K562 (cell line): ENCODE measurements around the gene CMBL. TPM values are rescaled to one million over a fixed set of nuclear protein-coding genes. Genes with fewer than 3 reads are reported as not detected.
A peak's percentile ranks its signal among the peaks of the same experiment; 100 is the strongest.

Experiments used
- ATAC-seq: fragments of 200-7000 bp; cut with Tn5 transposase; 3 replicates; pipeline ENCODE4 v1.9.1; 2020; ENCODE audit warnings: moderate library complexity
- BruUV-seq: library from RNA; stranded (reverse); fragments of 400-500 nt; replicated peaks from 2 replicates; lab custom pipeline; 2021; lab: Mats Ljungman, UMichigan
- CTCF ChIA-PET: fragments of 300-600 bp; formaldehyde crosslinking; extraction: SDS; loops from one replicate; lab custom pipeline; 2021; ENCODE audit warnings: low intra/inter-chr PET ratio; lab: Yijun Ruan, JAX
- POLR2A ChIA-PET: fragments of 300-600, 350-650 bp; sonication (Branson Sonifier 250); formaldehyde crosslinking; extraction: SDS; loops from one replicate; lab custom pipeline; 2021; ENCODE audit warnings: antibody characterized with exemption, inconsistent platforms; lab: Yijun Ruan, JAX
- DNase-seq, 4 experiments: peaks; one replicate each; pipeline versions ENCODE4 v3.0.0 to v3.0.0-alpha.2; 2011 to 2018; ENCODE audit warnings: low spot score in 3 of 4, mixed read lengths in 3 of 4; ENCODE audit errors: extremely low read depth in 1 of 4
- FAIRE-seq: peaks from 2 replicates; lab custom pipeline; 2011; peaks lifted over from hg19 to GRCh38; lab: Jason Lieb, UNC
- H2AFZ ChIP-seq: 2 replicates; pipeline ENCODE4 v1.6.0; 2011; ENCODE audit warnings: low read depth, low read length, control low read depth, inconsistent platforms
- H3K27ac ChIP-seq: fragments of 200-600 bp; 3 replicates; pipeline ENCODE4 v1.8.0; 2011; ENCODE audit warnings: low read depth, mild to moderate bottlenecking, control low read depth, inconsistent platforms, low read length, moderate library complexity, mixed read lengths; ENCODE audit errors: extremely low read depth
- H3K27me3 ChIP-seq, 2 experiments: fragments of 300-600 bp in 1 of 2; 2 replicates in 1 of 2; 3 replicates in 1 of 2; pipeline versions ENCODE4 v1.6.0 to v1.8.0; 2011; ENCODE audit warnings: inconsistent platforms in 2 of 2, low read length in 2 of 2, mild to moderate bottlenecking in 1 of 2, mixed read lengths in 1 of 2, moderate library complexity in 1 of 2; ENCODE audit not compliant: control insufficient read depth in 2 of 2, insufficient read depth in 2 of 2
- H3K36me3 ChIP-seq: fragments of 300-600 bp; 3 replicates; pipeline ENCODE4 v1.8.0; 2011; ENCODE audit warnings: mild to moderate bottlenecking, low read length, inconsistent platforms; ENCODE audit not compliant: control insufficient read depth, insufficient read depth
- H3K4me1 ChIP-seq, 2 experiments: fragments of 200-600 bp in 1 of 2; replicated peaks in 1 of 2; 2 replicates in 1 of 2; 3 replicates in 1 of 2; pipeline versions ENCODE4 v1.5.1 to v1.8.0; 2011; ENCODE audit warnings: inconsistent platforms in 2 of 2, low read length in 2 of 2, mild to moderate bottlenecking in 1 of 2, mixed read lengths in 1 of 2, moderate library complexity in 1 of 2; ENCODE audit not compliant: control insufficient read depth in 2 of 2, insufficient read depth in 2 of 2
- H3K4me2 ChIP-seq: 2 replicates; pipeline ENCODE4 v1.6.1; 2011; ENCODE audit warnings: low read length, control low read depth, inconsistent platforms, mixed read lengths; ENCODE audit not compliant: insufficient read depth
- H3K4me3 ChIP-seq: fragments of 200-600 bp; sonication (generic), shearing (Covaris generic); 2 replicates; pipeline ENCODE4 v1.5.1; 2016; ENCODE audit warnings: control low read depth, inconsistent platforms
- H3K79me2 ChIP-seq: fragments of 200-600 bp; 3 replicates; pipeline ENCODE4 v1.8.0; 2011; ENCODE audit warnings: low read length, inconsistent platforms; ENCODE audit not compliant: control insufficient read depth, insufficient read depth
- H3K9ac ChIP-seq, 2 experiments: 2 replicates each; pipeline versions ENCODE4 v1.6.0 to v1.6.1; 2011; ENCODE audit warnings: low read depth in 2 of 2, low read length in 2 of 2, control low read depth in 1 of 2, inconsistent platforms in 1 of 2, mild to moderate bottlenecking in 1 of 2, mixed read lengths in 1 of 2; ENCODE audit not compliant: insufficient read depth in 1 of 2
- H3K9me1 ChIP-seq: one replicate; pipeline ENCODE4 v1.6.0; 2011; ENCODE audit warnings: inconsistent platforms, mild to moderate bottlenecking, low read length, moderate library complexity; ENCODE audit not compliant: control insufficient read depth, insufficient read depth
- H3K9me3 ChIP-seq: replicated peaks from 2 replicates; pipeline ENCODE4 v1.5.1; 2011; ENCODE audit warnings: low read depth, low read length, inconsistent platforms; ENCODE audit not compliant: control insufficient read depth, insufficient read depth
- H4K20me1 ChIP-seq: replicated peaks from 2 replicates; pipeline ENCODE4 v1.6.1; 2011; ENCODE audit warnings: low read length, inconsistent platforms, mixed read lengths; ENCODE audit not compliant: control insufficient read depth, insufficient read depth
- EWSR1 ChIP-seq: fragments of 450-650 bp; IDR thresholded peaks from 2 replicates; pipeline ENCODE4 v1.6.1; 2018; ENCODE audit warnings: borderline replicate concordance, mild to moderate bottlenecking, low read depth, moderate library complexity; ENCODE audit not compliant: partially characterized antibody
- KDM4B ChIP-seq, 2 experiments: fragments of 450-650 bp in 1 of 2; sonication (generic) in 1 of 2; IDR thresholded peaks; 2 replicates each; pipeline ENCODE4 v1.6.1; 2016 to 2017; ENCODE audit warnings: borderline replicate concordance in 2 of 2, antibody characterized with exemption in 1 of 2, low read depth in 1 of 2, mild to moderate bottlenecking in 1 of 2
- NEUROD1 ChIP-seq: fragments of 150-350 bp; IDR thresholded peaks from 2 replicates; pipeline ENCODE4 v1.6.1; 2014; ENCODE audit warnings: borderline replicate concordance, low read length, low read depth; ENCODE audit not compliant: partially characterized antibody
- WHSC1 ChIP-seq: IDR thresholded peaks from one replicate; pipeline ENCODE4 v1.6.1; 2012; ENCODE audit warnings: low read length, control low read depth, inconsistent platforms
- ZNF124 ChIP-seq: sonication (generic); formaldehyde crosslinking; IDR thresholded peaks from 2 replicates; pipeline ENCODE4 v1.8.1; 2022; ENCODE audit warnings: missing genetic modification reagents
- ZNF143 ChIP-seq: sonication (generic); formaldehyde crosslinking; IDR thresholded peaks from 2 replicates; pipeline ENCODE4 v1.9.0; 2022; ENCODE audit warnings: mild to moderate bottlenecking, missing genetic modification reagents
- ZNF778 ChIP-seq: fragments of 450-650 bp; formaldehyde crosslinking; IDR thresholded peaks from 2 replicates; pipeline ENCODE4 v1.4.0; 2020; ENCODE audit warnings: mild to moderate bottlenecking, moderate library complexity
- WGBS: fragments of 100-300 bp; shearing (Covaris generic); methylation state at CpG from one replicate; pipeline ENCODE4 v1.1.6; 2016; ENCODE audit warnings: low coverage, mixed read lengths; ENCODE audit not compliant: insufficient coverage; ENCODE audit errors: missing lambda C conversion rate; 5-methylcytosine and 5-hydroxymethylcytosine counted together
- in situ Hi-C: fragments of 300-500 bp; cut with MboI; formaldehyde crosslinking; loops from 4 replicates; pipeline ENCODE4 v1.15.0; 2018; ENCODE audit warnings: inconsistent platforms, mixed read lengths
- intact Hi-C: fragments of 100-400 bp; cut with micrococcal nuclease; formaldehyde crosslinking; loops from 2 replicates; pipeline ENCODE4 v1.14.2; 2022
- polyA plus RNA-seq, 8 experiments: library from polyadenylated mRNA; depleted of rRNA in 4 of 8; stranded (reverse) in 5 of 8; unstranded in 3 of 8; fragments of >200 nt; fragmentation: Nextera tagmentation in 2 of 8; fragmentation: Illumina TruSeq in 1 of 8; extraction: Ambion mirVana in 2 of 8; extraction: Trizol in 1 of 8; gene quantifications; 2 replicates each; pipeline versions ENCODE4 v1.2.1 to v1.2.3, GENCODE V29; 2011 to 2014; ENCODE audit warnings: inconsistent platforms in 1 of 8, missing spikeins in 1 of 8
- total RNA-seq, 7 experiments: library from RNA; depleted of rRNA in 6 of 7; stranded (reverse); fragments of >200 nt in 6 of 7; fragmentation: Illumina TruSeq in 2 of 7; extraction: Trizol in 2 of 7; gene quantifications; 2 replicates each; pipeline versions ENCODE4 v1.2.1 to v1.2.3, GENCODE V29; 2011 to 2021; ENCODE audit warnings: low replicate concordance in 1 of 7
- TF ChIP-seq, protein P1 (sequence below): sonication (generic); formaldehyde crosslinking; IDR thresholded peaks from 2 replicates; pipeline ENCODE4 v1.8.1; 2023; ENCODE audit warnings: mild to moderate bottlenecking, missing genetic modification reagents

The CMBL gene
- total and polyA plus RNA-seq, 9 of the 15 experiments (the other 6 are each of a cell fraction or from before 2014, with no cell fraction given): 22.6 to 192 (median 71.1) TPM

DNA sequence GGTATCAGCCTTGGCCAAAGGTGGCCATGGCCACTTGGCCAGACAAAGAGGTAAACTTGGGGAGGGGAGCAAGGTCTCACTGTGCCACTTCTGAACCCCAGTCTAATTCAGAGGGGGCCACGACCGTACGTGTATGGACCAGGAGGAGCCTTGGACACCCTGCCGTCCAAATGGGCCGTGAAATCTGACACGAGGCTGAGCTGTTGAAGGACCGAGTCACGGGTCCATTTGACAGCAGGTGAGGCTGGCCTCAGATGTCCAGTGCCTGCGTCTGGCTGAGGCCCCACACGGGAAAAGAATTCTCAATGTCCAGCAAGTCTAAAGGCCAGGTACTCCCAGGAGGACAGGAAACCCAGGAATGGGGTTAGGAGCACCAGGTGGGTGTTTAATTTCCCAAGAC is 17.7 kb downstream of the CMBL start:
- in situ Hi-C loops: no loop called here
- H3K4me1 ChIP-seq: peaks cover 41 to 42% of the 10 kb centered on the region in 2 experiments
- CTCF ChIA-PET: no interaction called here

DNA sequence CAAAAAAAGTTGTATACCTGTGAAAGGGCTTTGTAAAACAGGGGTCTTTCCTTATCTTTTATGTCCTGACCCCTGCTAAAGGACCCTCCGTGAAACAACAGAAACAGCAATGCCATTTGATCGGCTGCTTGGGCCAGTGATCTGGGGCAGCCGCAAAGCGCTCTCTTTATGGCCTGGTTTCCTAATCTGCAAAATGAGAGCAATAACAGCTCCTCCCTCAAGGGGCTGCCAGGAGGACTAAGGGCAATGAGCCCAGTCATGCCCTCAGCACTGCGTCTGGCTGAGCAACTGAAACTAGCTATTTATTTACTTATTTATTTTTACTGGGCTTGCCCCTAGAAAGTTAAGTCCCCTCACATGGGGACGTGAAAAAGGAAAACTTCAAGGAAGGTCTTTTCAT is 18.3 kb downstream of the CMBL start:
- in situ Hi-C loops: no loop called here
- H3K9ac ChIP-seq: no peak overlapping the region
- peaks cover 36 to 40% of the 10 kb centered on the region in 2 experiments for H3K4me1 ChIP-seq
- H3K27me3 ChIP-seq: no peaks in the 10 kb centered on the region
- no peaks in the 10 kb centered on the region for H4K20me1 ChIP-seq
- no peaks in the 10 kb centered on the region for H3K9me3 ChIP-seq
- peak overlapping the region; percentile 27; the same call in 2 of the 3 replicates for H3K27ac ChIP-seq
- no peak overlapping the region for H2AFZ ChIP-seq
- POLR2A ChIA-PET: no interaction called here
- BruUV-seq: no TSS peak
- TF ChIP-seq, protein P1, sequence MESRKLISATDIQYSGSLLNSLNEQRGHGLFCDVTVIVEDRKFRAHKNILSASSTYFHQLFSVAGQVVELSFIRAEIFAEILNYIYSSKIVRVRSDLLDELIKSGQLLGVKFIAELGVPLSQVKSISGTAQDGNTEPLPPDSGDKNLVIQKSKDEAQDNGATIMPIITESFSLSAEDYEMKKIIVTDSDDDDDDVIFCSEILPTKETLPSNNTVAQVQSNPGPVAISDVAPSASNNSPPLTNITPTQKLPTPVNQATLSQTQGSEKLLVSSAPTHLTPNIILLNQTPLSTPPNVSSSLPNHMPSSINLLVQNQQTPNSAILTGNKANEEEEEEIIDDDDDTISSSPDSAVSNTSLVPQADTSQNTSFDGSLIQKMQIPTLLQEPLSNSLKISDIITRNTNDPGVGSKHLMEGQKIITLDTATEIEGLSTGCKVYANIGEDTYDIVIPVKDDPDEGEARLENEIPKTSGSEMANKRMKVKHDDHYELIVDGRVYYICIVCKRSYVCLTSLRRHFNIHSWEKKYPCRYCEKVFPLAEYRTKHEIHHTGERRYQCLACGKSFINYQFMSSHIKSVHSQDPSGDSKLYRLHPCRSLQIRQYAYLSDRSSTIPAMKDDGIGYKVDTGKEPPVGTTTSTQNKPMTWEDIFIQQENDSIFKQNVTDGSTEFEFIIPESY (CRISPR knock-in tag): peak; percentile 52; the same call in 1 of the 2 replicates
- TF ChIP-seq KDM4B (IDR thresholded peaks at IDR 0.05; ENCODE audit: borderline replicate concordance in 2 of 2, low read depth in 1 of 2): no peak
- TF ChIP-seq NEUROD1: no peak
- no peak for TF ChIP-seq ZNF143
- TF ChIP-seq ZNF124: no peak
- TF ChIP-seq EWSR1: no peak
- TF ChIP-seq, all 486 proteins: peak for 1
- H3K4me2 ChIP-seq: no peak overlapping the region
- H3K9me1 ChIP-seq: no peaks in the 10 kb centered on the region
- intact Hi-C loops: no loop called here
- no peak for ATAC-seq
- H3K36me3 ChIP-seq: peaks cover 80% of the 10 kb centered on the region
- no peak for DNase-seq
- WGBS: 87% methylated on average over 6 of the region's 6 CpGs
- CTCF ChIA-PET: no interaction called here
- H3K4me3 ChIP-seq: no peak overlapping the region
- no peak for FAIRE-seq
- peaks cover 51% of the 10 kb centered on the region for H3K79me2 ChIP-seq

More for the DNA sequence above, 17.7 kb downstream of the CMBL start:
- POLR2A ChIA-PET: interaction anchor here (0.8 kb wide), 1 partner anchor 19 kb away, joined by 3 read pairs; no protein-coding TSS in a partner anchor
- Histone ChIP-seq H2AFZ (no peak overlapping the region), H3K9me1 (no peaks in the 10 kb centered on the region), H3K36me3 (peaks cover 78% of the 10 kb centered on the region), H3K27me3 (no peaks in the 10 kb centered on the region), H3K79me2 (peaks cover 53% of the 10 kb centered on the region), H3K27ac (no peak overlapping the region), H3K9ac (peak overlapping the region in 1 of 2 experiments; percentile 59; a peak in 2 of 4 replicates), H3K4me3 (no peak overlapping the region), H3K4me2 (no peak overlapping the region), H4K20me1 (no peaks in the 10 kb centered on the region), H3K9me3 (no peaks in the 10 kb centered on the region)
- intact Hi-C loops: loop anchor here (5.0 kb wide), 1 partner anchor 62 kb away; the partner anchor contains the start of gene MARCHF6
- BruUV-seq: no TSS peak
- 91% methylated on average over 8 of the region's 10 CpGs for WGBS
- no peak for FAIRE-seq
- no peak for DNase-seq
- ATAC-seq: no peak
- TF ChIP-seq ZNF778 (CRISPR knock-in tag): no peak
- peak; percentile 70 for TF ChIP-seq WHSC1
